Cardiac fibroblast (primary cell): ENCODE results near the gene TMEM9B.

Source experiments
- DNase-seq, 2 donors: peaks; one replicate each; pipeline versions ENCODE4 v3.0.0 to v3.0.0-alpha.2; 2010; ENCODE audit warnings: low read depth in 2 of 2
- H3K4me3 ChIP-seq, 2 donors: replicated peaks in 1 of 2; 1 replicate in 1 of 2; 2 replicates in 1 of 2; pipeline ENCODE4 v1.5.1; 2011; ENCODE audit warnings: low read depth in 2 of 2, low read length in 2 of 2, mild to moderate bottlenecking in 2 of 2, moderate library complexity in 1 of 2
- TF ChIP-seq, protein P1 (sequence below): IDR thresholded peaks from one replicate; pipeline ENCODE4 v1.5.1; 2011; ENCODE audit warnings: low read depth, mild to moderate bottlenecking, low read length, inconsistent platforms

TMEM9B gene

DNA sequence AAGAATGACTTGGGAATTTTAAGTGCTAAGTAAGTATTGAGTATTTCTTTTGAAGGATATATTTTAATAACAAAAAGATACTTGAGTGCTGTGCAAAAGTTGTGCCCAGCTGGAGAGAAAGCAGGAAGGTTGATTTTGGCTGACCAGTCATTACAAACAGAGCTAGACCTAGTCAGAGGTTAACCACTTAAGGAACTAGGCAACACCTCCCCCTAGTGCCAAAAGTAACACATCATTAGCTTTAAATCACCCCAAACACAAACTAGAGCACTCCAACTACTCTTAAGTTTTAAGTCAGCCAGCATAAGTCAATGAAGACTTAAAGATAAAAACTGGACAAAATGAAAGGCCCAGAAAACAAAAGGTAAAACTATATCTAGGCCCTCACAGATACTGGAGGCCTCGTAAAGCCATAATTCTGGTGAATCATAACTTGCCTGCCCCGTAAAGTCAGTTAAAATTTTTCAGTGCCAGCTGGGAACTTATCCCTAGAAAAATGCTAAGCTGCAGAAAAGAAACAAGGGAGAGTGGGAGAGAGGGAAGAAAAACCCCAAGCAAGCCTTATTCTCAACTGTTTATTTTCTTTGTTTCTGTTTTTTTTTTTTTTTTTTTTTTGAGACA lies 4.6 kb downstream of the TMEM9B start:
- H3K4me3 ChIP-seq = no peak overlapping the region
- TF ChIP-seq, protein P1, sequence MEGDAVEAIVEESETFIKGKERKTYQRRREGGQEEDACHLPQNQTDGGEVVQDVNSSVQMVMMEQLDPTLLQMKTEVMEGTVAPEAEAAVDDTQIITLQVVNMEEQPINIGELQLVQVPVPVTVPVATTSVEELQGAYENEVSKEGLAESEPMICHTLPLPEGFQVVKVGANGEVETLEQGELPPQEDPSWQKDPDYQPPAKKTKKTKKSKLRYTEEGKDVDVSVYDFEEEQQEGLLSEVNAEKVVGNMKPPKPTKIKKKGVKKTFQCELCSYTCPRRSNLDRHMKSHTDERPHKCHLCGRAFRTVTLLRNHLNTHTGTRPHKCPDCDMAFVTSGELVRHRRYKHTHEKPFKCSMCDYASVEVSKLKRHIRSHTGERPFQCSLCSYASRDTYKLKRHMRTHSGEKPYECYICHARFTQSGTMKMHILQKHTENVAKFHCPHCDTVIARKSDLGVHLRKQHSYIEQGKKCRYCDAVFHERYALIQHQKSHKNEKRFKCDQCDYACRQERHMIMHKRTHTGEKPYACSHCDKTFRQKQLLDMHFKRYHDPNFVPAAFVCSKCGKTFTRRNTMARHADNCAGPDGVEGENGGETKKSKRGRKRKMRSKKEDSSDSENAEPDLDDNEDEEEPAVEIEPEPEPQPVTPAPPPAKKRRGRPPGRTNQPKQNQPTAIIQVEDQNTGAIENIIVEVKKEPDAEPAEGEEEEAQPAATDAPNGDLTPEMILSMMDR = peak; percentile 55
- peak; percentile 91 to 92 for DNase-seq

DNA sequence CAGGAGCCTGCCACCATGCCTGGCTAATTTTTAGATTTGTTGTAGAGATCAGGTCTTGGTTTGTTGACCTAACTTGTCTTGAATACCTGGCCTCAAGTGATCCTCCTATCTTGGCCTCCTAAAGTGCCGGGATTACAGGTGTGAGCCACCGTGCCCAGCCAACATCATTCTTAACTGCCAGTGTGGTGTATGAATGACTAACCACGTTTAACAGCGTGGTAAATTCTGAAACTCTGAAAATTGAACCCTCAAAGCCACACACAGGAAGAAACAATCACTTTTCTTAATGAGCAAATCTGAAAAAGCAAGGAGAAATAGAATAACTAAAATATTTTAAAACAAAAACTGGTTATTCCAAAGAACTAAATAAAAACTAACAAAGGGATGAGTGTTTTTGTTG lies 7.4 kb downstream of the TMEM9B start:
- DNase-seq = no peak
- H3K4me3 ChIP-seq = no peak overlapping the region
- TF ChIP-seq, protein P1 = no peak

DNA sequence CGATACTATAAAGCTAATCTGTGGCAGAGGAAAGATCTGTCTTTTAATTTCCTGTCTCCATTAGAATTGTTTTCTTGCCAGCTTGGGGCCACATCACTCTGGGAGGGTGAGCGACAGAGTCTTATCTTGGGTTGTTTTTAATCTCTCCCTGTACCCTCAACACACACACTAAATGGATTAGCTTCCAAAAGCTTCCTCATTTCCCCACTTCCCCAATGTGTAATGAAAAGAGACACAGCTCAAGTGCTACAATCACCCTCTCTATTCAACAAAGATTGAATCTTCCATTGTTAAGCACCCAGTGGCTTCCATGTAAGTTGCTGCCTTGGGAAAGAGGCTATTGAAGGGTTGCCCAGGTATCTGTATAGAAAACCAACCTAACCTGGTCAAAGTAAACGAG lies 15.4 kb downstream of the TMEM9B start:
- TF ChIP-seq, protein P1 = no peak
- no peak overlapping the region for H3K4me3 ChIP-seq
- no peak for DNase-seq

DNA sequence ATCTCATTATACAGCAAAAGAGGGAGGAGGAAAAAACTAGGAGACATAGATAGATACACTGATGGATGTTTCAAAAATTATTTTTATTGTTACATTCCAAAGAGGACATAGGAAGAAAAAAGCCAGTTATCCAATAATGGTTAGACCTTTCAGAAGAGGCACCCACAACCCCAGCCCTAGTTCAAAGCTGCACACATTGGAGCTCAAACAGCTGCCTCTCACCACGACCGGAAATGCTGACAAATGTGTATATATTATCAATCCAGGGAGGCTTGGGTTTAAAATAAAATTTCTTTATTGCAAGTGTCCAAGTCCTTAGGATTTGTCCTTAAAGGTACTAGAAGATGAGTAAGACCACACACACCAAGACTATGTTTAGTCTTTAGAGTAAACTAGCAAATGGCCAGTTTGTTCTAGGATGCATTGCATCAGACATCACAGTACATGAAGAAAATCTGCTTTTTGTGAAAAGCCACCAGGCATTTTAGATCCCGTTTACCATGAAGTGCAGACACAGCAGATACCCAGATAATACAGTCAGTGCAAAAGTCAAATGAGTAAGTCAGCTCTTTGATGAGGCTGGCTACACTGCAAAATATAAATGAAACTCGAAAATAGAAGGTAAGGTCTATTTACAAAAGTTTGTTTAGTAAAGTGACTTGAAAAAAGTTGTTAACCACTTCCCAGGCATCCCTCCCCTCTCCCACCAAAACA lies 16.9 kb downstream of the TMEM9B start:
- DNase-seq = no peak
- H3K4me3 ChIP-seq = no peak overlapping the region
- TF ChIP-seq, protein P1 = no peak

DNA sequence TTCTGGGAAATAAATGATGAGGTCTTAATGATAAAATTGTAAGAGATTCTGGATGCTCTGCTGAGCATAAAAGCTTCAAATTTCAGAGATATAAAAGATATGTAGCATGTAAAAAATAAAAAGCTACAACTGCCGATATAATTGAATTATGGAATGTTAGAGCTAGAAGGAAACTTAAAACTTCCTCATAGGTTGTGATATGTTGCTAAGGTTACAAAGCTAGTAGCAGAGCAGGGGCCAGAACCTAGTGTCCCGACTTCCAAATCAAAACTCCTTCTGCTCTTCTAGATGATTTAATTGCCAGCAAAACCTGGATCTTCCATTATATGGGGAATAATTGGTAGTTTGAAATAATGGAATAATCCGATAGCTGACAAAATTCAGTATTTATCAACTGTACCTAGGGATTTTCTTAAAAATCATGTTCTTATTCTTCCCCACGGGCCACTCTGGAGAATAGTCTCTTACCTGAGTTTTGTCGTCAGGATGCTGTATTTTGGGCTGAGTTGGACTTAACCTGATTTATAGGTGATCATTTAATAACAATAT lies 21.6 kb downstream of the TMEM9B start, which contains the start of gene ASCL3:
Gene ASCL3, minus strand, starts transcription at position 499 of the 549 bp plus-strand sequence. CDS start 4,855 bp downstream, outside the sequence.
- DNase-seq = no peak
- TF ChIP-seq, protein P1 = no peak
- H3K4me3 ChIP-seq = no peak within 1 kb of the TSS

DNA sequence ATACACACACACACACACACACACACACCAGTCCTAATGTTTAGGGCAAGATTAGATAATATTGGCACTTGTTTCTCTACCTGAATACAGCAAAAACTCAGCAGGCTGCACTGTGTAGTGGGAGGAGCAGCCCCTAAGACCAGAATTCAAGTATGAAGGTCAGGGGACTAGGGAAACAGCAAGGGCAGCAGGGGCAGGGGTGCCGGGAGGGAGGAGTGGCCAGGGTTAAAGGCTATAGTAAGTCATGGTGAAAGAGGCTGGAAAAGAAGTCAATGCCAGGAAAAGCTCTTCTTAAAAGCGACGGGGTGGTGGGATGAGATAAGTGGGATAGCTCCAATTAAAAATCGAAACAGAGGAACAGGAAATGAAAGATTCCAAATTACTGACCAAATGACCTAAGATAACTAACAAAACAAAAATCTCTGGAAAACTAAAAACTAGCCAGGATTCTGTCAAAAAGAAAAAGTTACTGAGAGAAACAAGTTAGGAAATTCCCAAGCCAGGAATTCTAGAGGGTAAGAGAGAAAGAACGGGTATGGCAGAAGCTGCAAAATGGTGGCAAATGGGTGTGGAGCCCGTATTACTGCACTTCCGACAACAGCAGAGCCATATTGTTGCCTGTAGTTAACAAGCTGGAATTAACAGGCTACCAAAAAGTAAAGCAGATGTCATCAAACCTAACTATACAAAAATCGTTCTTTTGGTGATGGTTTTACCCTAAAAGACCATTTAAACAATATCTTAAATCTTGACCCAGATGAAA lies 22.7 kb downstream of the TMEM9B start:
- no peak overlapping the region for H3K4me3 ChIP-seq
- no peak for DNase-seq
- TF ChIP-seq, protein P1 = no peak
